Vagina (tissue), 2 donors: Measurements from ENCODE around the gene GPR108. TPM values are rescaled to one million over a fixed set of nuclear protein-coding genes. Genes with fewer than 3 reads are reported as not detected.
A peak's percentile ranks its signal among the peaks of the same experiment; 100 is the strongest.

Source experiments
- DNase-seq, 2 donors: peaks; one replicate each; pipeline ENCODE4 v3.0.0-alpha.2; 2017; ENCODE audit errors: extremely low spot score in 2 of 2
- H3K27ac ChIP-seq: fragments of 200-600 bp; sonication (generic); one replicate; pipeline ENCODE4 v1.5.1; 2019
- H3K27me3 ChIP-seq: fragments of 200-600 bp; sonication (generic); one replicate; pipeline ENCODE4 v1.5.1; 2019
- H3K36me3 ChIP-seq, 2 donors: fragments of 200-600 bp; sonication (generic); one replicate each; pipeline ENCODE4 v1.5.1; 2017 to 2019
- H3K4me1 ChIP-seq: fragments of 200-600 bp; sonication (generic); one replicate; pipeline ENCODE4 v1.5.1; 2019
- H3K4me3 ChIP-seq, 2 donors: fragments of 200-600 bp; sonication (generic); 1 replicate in 1 of 2; 2 replicates in 1 of 2; pipeline ENCODE4 v1.5.1; 2016 to 2019
- H3K9me3 ChIP-seq: fragments of 200-600 bp; sonication (generic); one replicate; pipeline ENCODE4 v1.5.1; 2019
- CTCF ChIP-seq, 3 experiments: fragments of 450-650 bp in 2 of 3; fragments of 200-600 bp in 1 of 3; sonication (generic) in 1 of 3; IDR thresholded peaks; one replicate each; pipeline ENCODE4 v1.5.1; 2017 to 2019; ENCODE audit warnings: antibody characterized with exemption in 3 of 3, mild to moderate bottlenecking in 2 of 3, moderate library complexity in 2 of 3
- POLR2A ChIP-seq, 2 donors: fragments of 450-650 bp; IDR thresholded peaks; one replicate each; pipeline ENCODE4 v1.6.1; 2017; ENCODE audit warnings: antibody characterized with exemption in 2 of 2, mild to moderate bottlenecking in 2 of 2, moderate library complexity in 2 of 2
- POLR2AphosphoS5 ChIP-seq, 2 donors: sonication (generic); formaldehyde crosslinking; IDR thresholded peaks; one replicate each; pipeline ENCODE4 v1.9.0; 2017; ENCODE audit warnings: antibody characterized with exemption in 2 of 2, mild to moderate bottlenecking in 2 of 2, low read depth in 1 of 2; ENCODE audit not compliant: insufficient read depth in 1 of 2
- intact Hi-C: fragments of 100-400 bp; cut with DNase I; formaldehyde crosslinking; loops from one replicate; pipeline ENCODE4 v1.15.1; 2023
- total RNA-seq: library from RNA; depleted of rRNA; stranded (reverse); fragments of >200 nt; gene quantifications from one replicate; pipeline ENCODE4 v1.2.3, GENCODE V29; 2016

GPR108 gene
- total RNA-seq, 1 donor from 2014 or later: 62.9 TPM

- no peak for DNase-seq
- no peak for TF ChIP-seq POLR2A (IDR thresholded peaks at IDR 0.05)
- no peak for TF ChIP-seq CTCF (IDR thresholded peaks at IDR 0.05)
- TF ChIP-seq POLR2AphosphoS5 (IDR thresholded peaks at IDR 0.05; ENCODE audit: insufficient read depth in 1 of 2, low read depth in 1 of 2): no peak
- H3K9me3 ChIP-seq: no peaks in the 10 kb centered on the region
- intact Hi-C loops: no loop called here
- H3K36me3 ChIP-seq: no peaks in the 10 kb centered on the region
- no peak overlapping the region for H3K4me3 ChIP-seq
- no peaks in the 10 kb centered on the region for H3K27me3 ChIP-seq
- peaks cover 18% of the 10 kb centered on the region for H3K4me1 ChIP-seq
- peak overlapping the region; percentile 44 for H3K27ac ChIP-seq
Observed at GRCh38 chr19:6723738-6724137, 13.6 kb downstream of the GPR108 start.

GRCh38 chr19:6723108-6723618, 14.2 kb downstream of the GPR108 start:
- H3K4me3 ChIP-seq: peak overlapping the region in 1 of 2 donors; percentile 17
- no peaks in the 10 kb centered on the region for H3K36me3 ChIP-seq
- no peaks in the 10 kb centered on the region for H3K27me3 ChIP-seq
- H3K4me1 ChIP-seq: peaks cover 18% of the 10 kb centered on the region
- intact Hi-C loops: no loop called here
- H3K9me3 ChIP-seq: no peaks in the 10 kb centered on the region
- peak overlapping the region; percentile 44 for H3K27ac ChIP-seq
- no peak for DNase-seq
- TF ChIP-seq POLR2AphosphoS5 (IDR thresholded peaks at IDR 0.05; ENCODE audit: insufficient read depth in 1 of 2, low read depth in 1 of 2) (peak in 1 of 2 donors; percentile 44), CTCF (IDR thresholded peaks at IDR 0.05) (no peak)

- H3K9me3 ChIP-seq: no peaks in the 10 kb centered on the region
- H3K27me3 ChIP-seq: no peaks in the 10 kb centered on the region
- H3K27ac ChIP-seq: no peak overlapping the region
- intact Hi-C loops: no loop called here
- TF ChIP-seq POLR2A (IDR thresholded peaks at IDR 0.05) (no peak), CTCF (IDR thresholded peaks at IDR 0.05) (no peak), POLR2AphosphoS5 (IDR thresholded peaks at IDR 0.05; ENCODE audit: insufficient read depth in 1 of 2, low read depth in 1 of 2) (no peak)
- no peaks in the 10 kb centered on the region for H3K36me3 ChIP-seq
- H3K4me1 ChIP-seq: peaks cover 18% of the 10 kb centered on the region
- H3K4me3 ChIP-seq: no peak overlapping the region
- no peak for DNase-seq
Observed at GRCh38 chr19:6721773-6722172, 15.6 kb downstream of the GPR108 start.

GRCh38 chr19:6721138-6721474, 16.3 kb downstream of the GPR108 start:
- no peaks in the 10 kb centered on the region for H3K9me3 ChIP-seq
- no peaks in the 10 kb centered on the region for H3K36me3 ChIP-seq
- peak overlapping the region; percentile 55 for H3K27ac ChIP-seq
- no peaks in the 10 kb centered on the region for H3K27me3 ChIP-seq
- no peak for TF ChIP-seq CTCF (IDR thresholded peaks at IDR 0.05)
- TF ChIP-seq POLR2AphosphoS5 (IDR thresholded peaks at IDR 0.05; ENCODE audit: insufficient read depth in 1 of 2, low read depth in 1 of 2): no peak
- H3K4me3 ChIP-seq: no peak overlapping the region
- no peak for DNase-seq
- intact Hi-C loops: no loop called here
- H3K4me1 ChIP-seq: peaks cover 18% of the 10 kb centered on the region

- DNase-seq: peak in 1 of 2 donors; percentile 94
- TF ChIP-seq POLR2A (IDR thresholded peaks at IDR 0.05) (peak in 1 of 2 donors; percentile 45), CTCF (IDR thresholded peaks at IDR 0.05) (no peak), POLR2AphosphoS5 (IDR thresholded peaks at IDR 0.05; ENCODE audit: insufficient read depth in 1 of 2, low read depth in 1 of 2) (peak in 1 of 2 donors; percentile 77)
- peak within 1 kb of the TSS in 1 of 2 donors; percentile 39 for H3K4me3 ChIP-seq
- no peaks in the 10 kb centered on the region for H3K27me3 ChIP-seq
- H3K27ac ChIP-seq: peak within 1 kb of the TSS; percentile 55
- H3K36me3 ChIP-seq: no peaks in the 10 kb centered on the region
- peaks cover 18% of the 10 kb centered on the region for H3K4me1 ChIP-seq
- no peaks in the 10 kb centered on the region for H3K9me3 ChIP-seq
- intact Hi-C loops: no loop called here
Observed at GRCh38 chr19:6720369-6721137, 16.8 kb downstream of the GPR108 start, which contains the start of gene C3. C3 (minus strand) TSS chr19:6720650; CDS start chr19:6720589, 61 bp downstream.
